NB4 (cell line): ENCODE measurements around the gene CADM1.

Experiments used
- MAX ChIP-seq: IDR thresholded peaks from 2 replicates; pipeline ENCODE4 v1.6.1; 2011; ENCODE audit warnings: low read depth, low read length
- MYC ChIP-seq: IDR thresholded peaks from 2 replicates; pipeline ENCODE4 v1.6.1; 2011; ENCODE audit warnings: low read depth, low read length
- POLR2A ChIP-seq: IDR thresholded peaks from 2 replicates; pipeline ENCODE4 v1.6.1; 2011; ENCODE audit warnings: mild to moderate bottlenecking; ENCODE audit not compliant: insufficient read length; ENCODE audit errors: extremely low read depth
- TF ChIP-seq, protein P1 (sequence below): IDR thresholded peaks from one replicate; pipeline ENCODE4 v1.5.1; 2012; ENCODE audit warnings: low read depth, low read length

GRCh38 chr11:115256397-115257197 lies 247.6 kb downstream of the CADM1 start:
- TF ChIP-seq, protein P1, sequence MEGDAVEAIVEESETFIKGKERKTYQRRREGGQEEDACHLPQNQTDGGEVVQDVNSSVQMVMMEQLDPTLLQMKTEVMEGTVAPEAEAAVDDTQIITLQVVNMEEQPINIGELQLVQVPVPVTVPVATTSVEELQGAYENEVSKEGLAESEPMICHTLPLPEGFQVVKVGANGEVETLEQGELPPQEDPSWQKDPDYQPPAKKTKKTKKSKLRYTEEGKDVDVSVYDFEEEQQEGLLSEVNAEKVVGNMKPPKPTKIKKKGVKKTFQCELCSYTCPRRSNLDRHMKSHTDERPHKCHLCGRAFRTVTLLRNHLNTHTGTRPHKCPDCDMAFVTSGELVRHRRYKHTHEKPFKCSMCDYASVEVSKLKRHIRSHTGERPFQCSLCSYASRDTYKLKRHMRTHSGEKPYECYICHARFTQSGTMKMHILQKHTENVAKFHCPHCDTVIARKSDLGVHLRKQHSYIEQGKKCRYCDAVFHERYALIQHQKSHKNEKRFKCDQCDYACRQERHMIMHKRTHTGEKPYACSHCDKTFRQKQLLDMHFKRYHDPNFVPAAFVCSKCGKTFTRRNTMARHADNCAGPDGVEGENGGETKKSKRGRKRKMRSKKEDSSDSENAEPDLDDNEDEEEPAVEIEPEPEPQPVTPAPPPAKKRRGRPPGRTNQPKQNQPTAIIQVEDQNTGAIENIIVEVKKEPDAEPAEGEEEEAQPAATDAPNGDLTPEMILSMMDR, result no peak
- TF ChIP-seq POLR2A (no peak), MYC (no peak), MAX (no peak)
